ENCODE data around the gene ERFE.

ERFE gene

DNA sequence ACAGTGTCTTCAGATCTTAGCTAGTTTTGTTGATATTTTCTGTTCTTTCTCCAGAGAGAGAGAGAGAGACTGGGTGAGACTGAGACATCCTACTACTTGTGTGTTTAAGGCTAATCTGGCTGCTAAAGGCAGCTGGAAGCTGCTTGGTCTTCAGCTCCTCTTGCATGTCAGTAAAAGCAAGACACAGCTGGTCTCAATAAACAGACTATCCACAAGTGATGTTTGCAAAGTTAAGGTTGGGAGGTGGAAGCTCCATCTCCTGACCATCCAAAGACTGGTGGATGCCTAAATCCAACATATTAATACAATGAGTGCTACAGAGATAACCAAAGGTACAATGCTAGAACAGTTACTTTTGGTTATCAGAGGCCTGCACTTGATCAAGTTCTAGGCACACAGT is 17.8 kb downstream of the ERFE start:
- Histone ChIP-seq H3K4me3 (ENCODE audit: low read depth, low read length) (no peak overlapping the region), H3K36me3 (ENCODE audit: control insufficient read depth, insufficient read depth, low read length) (peaks cover 90% of the 10 kb centered on the region), H3K4me1 (ENCODE audit: control insufficient read depth, insufficient read depth, low read length) (no peaks in the 10 kb centered on the region), H3K27me3 (ENCODE audit: control insufficient read depth, insufficient read depth, low read length) (no peaks in the 10 kb centered on the region), H3K9me3 (ENCODE audit: control insufficient read depth, insufficient read depth, low read length) (no peaks in the 10 kb centered on the region), H3K27ac (ENCODE audit: low read depth, low read length) (no peak overlapping the region), H3K9ac (ENCODE audit: low read depth, low read length) (no peak overlapping the region)

DNA sequence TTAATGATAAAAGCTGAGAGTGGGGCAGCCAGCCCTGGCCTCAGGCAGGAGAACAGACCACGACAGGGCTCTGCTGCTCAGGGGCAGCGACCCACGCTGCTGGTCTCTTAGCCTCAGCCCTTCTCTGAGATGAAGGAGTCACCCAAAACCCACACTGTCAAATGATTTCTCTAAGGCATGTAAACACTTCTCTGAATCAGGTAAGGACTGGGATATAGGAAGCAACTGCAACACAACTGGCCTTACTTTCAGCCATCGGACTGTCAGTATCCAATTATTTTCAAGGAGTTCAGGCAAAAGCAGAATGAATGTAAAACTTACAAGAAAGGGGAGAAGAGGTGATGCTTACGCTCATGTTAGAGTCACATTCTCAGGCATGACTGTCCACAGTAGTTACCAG is 21.8 kb downstream of the ERFE start:
- H3K9ac ChIP-seq (ENCODE audit: low read depth, low read length) = no peak overlapping the region
- no peaks in the 10 kb centered on the region for H3K27me3 ChIP-seq (ENCODE audit: control insufficient read depth, insufficient read depth, low read length)
- H3K9me3 ChIP-seq (ENCODE audit: control insufficient read depth, insufficient read depth, low read length) = no peaks in the 10 kb centered on the region
- no peak overlapping the region for H3K4me3 ChIP-seq (ENCODE audit: low read depth, low read length)
- peaks cover 94% of the 10 kb centered on the region for H3K36me3 ChIP-seq (ENCODE audit: control insufficient read depth, insufficient read depth, low read length)
- H3K27ac ChIP-seq (ENCODE audit: low read depth, low read length) = no peak overlapping the region
- no peaks in the 10 kb centered on the region for H3K4me1 ChIP-seq (ENCODE audit: control insufficient read depth, insufficient read depth, low read length)

DNA sequence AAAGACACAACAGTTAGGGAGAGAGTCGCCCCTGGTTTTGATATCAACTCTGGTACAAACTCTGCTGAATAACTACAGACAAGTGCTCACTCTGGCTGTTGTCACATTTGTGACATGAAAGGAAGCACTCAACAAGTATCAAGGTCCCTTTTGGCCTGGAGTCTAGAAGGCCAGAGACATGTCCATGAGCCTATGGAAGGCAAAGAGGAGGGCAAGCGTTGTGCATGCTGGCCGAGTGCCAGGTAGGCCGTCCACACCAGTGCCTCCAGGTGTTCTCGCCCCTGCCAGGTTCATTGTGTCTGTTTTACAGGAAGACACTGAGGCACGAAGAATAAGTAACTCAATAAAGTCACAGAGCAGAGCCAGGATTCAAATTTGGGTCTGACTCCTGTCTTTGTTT is 23.6 kb downstream of the ERFE start:
- Histone ChIP-seq H3K4me1 (ENCODE audit: control insufficient read depth, insufficient read depth, low read length) (no peaks in the 10 kb centered on the region), H3K4me3 (ENCODE audit: low read depth, low read length) (no peak overlapping the region), H3K27ac (ENCODE audit: low read depth, low read length) (no peak overlapping the region), H3K36me3 (ENCODE audit: control insufficient read depth, insufficient read depth, low read length) (peaks cover 98% of the 10 kb centered on the region), H3K27me3 (ENCODE audit: control insufficient read depth, insufficient read depth, low read length) (no peaks in the 10 kb centered on the region), H3K9me3 (ENCODE audit: control insufficient read depth, insufficient read depth, low read length) (no peaks in the 10 kb centered on the region), H3K9ac (ENCODE audit: low read depth, low read length) (no peak overlapping the region)

DNA sequence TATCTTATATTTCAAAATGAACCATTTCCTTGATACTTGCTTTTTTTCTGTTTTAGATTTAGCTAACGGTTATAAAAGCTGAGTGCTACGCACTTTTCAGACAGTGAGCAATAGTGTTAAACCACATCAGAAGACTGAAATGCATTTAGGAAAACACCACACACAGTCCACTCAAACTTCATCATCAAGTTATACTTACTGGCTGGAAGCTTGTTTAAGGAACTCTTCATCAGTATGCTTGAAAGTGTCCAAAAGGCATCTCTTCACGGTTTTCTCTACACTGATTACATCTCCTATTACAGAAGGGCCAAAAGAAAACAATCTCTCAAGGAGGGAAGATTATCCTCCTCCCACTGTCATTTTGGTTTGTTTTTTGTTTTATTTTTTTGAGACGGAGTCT is 25.1 kb downstream of the ERFE start:
- H3K4me1 ChIP-seq (ENCODE audit: control insufficient read depth, insufficient read depth, low read length) = no peaks in the 10 kb centered on the region
- no peak overlapping the region for H3K27ac ChIP-seq (ENCODE audit: low read depth, low read length)
- H3K36me3 ChIP-seq (ENCODE audit: control insufficient read depth, insufficient read depth, low read length) = peaks cover 98% of the 10 kb centered on the region
- no peak overlapping the region for H3K4me3 ChIP-seq (ENCODE audit: low read depth, low read length)
- no peaks in the 10 kb centered on the region for H3K27me3 ChIP-seq (ENCODE audit: control insufficient read depth, insufficient read depth, low read length)
- H3K9ac ChIP-seq (ENCODE audit: low read depth, low read length) = no peak overlapping the region
- H3K9me3 ChIP-seq (ENCODE audit: control insufficient read depth, insufficient read depth, low read length) = no peaks in the 10 kb centered on the region

DNA sequence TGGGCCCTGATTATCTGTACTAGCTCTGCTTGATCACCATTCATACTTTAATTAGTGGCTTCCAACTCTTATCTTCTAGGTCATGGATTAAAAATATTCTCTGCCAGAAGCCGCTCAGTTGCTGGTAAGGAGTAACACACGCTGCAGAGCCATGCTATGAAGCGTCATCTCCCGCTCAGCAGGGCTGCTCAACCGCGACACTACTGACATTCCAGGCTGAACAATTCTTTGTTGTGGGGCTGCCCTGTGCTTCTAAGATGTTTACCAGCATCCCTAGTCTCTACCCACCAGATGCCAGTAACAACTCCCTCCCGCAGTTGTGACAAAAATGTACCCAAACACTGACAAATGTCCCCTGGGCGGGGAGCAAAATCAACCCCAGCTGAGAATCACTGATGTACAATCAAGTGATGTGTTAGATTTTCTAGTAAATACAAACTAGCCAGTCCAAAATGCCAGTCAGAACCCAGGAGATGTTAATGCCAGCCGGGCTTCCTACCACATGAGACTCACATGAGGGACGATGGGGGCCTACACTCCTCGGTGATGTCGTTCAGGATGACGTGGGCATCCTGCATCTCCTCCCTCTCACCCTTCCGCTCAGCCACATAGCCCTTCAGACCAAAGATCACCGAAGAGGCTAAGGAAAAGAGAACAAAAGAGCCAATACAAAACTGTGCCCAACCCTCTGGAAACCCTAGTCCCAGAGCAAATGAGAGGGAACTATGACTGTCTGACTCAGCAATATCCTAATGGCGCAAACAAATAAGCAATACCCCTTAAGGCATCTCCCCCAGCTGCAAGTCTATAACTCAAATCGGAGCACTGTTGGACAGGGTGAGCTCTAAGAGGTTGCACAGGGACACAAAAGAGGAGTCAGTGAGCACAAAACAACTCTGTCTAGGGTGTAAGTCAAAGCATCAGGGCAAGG is 29.1 kb downstream of the ERFE start:
- H3K36me3 ChIP-seq (ENCODE audit: control insufficient read depth, insufficient read depth, low read length) = peaks cover 88% of the 10 kb centered on the region
- H3K4me3 ChIP-seq (ENCODE audit: low read depth, low read length) = no peak overlapping the region
- H3K9me3 ChIP-seq (ENCODE audit: control insufficient read depth, insufficient read depth, low read length) = no peaks in the 10 kb centered on the region
- no peak overlapping the region for H3K9ac ChIP-seq (ENCODE audit: low read depth, low read length)
- no peaks in the 10 kb centered on the region for H3K27me3 ChIP-seq (ENCODE audit: control insufficient read depth, insufficient read depth, low read length)
- no peaks in the 10 kb centered on the region for H3K4me1 ChIP-seq (ENCODE audit: control insufficient read depth, insufficient read depth, low read length)
- no peak overlapping the region for H3K27ac ChIP-seq (ENCODE audit: low read depth, low read length)

DNA sequence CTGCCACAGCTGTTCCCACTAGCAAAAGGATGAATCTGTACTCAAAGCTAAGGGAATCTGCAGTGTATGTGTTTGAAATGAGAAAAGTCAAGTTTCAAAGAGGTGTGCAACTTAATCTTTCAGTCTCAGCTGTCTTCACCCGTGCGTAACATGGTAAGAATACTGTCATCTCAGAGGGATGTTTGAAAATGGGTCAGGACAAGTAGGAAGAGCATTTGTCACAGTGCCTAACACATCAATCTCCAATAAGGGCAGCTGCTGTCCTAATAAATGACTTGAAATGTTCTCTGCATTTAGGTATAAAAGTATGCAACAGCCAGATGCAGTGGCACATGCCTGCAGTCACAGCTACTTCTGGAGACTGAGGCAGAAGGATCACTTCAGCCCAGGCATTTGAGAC is 31.7 kb downstream of the ERFE start:
- Histone ChIP-seq H3K36me3 (ENCODE audit: control insufficient read depth, insufficient read depth, low read length) (peaks cover 81% of the 10 kb centered on the region), H3K27me3 (ENCODE audit: control insufficient read depth, insufficient read depth, low read length) (no peaks in the 10 kb centered on the region), H3K27ac (ENCODE audit: low read depth, low read length) (no peak overlapping the region), H3K4me1 (ENCODE audit: control insufficient read depth, insufficient read depth, low read length) (no peaks in the 10 kb centered on the region), H3K9ac (ENCODE audit: low read depth, low read length) (no peak overlapping the region), H3K9me3 (ENCODE audit: control insufficient read depth, insufficient read depth, low read length) (no peaks in the 10 kb centered on the region), H3K4me3 (ENCODE audit: low read depth, low read length) (no peak overlapping the region)

DNA sequence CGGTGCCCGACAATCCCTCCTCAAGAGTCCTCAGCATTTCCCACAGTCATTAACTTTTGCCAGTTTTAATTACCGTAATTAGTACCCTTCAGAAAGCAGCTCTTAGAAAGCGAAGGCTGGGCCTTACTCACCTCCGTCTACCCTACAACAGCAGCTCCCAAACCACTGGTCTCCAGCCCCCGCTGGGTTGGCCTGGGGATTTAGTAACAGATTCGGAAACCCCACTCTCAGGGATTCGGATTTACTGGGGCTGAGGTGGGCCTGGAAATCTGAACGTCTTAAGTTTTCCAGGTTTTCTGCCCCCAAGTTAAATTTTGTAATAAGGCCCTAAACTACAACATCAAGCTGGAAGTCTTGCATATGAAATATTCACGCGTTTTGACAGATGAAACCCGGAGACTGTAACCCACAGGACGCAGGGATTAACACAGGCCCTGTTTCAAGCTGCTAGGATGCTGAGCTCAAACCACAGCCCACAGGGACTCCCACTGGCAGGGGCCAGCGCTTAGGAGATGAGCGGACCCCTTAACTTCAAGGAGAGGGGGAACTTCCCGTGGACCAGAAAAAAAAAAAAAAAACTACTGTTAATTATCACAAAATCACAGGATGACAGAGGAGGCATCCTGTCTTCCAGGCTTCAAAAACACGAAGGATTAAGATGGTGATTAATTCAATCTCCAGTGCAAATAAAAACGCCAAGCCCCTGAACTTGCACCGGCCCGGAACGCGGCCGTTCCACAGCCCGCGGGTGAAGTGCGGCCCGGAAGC is 43.7 kb downstream of the ERFE start:
- H3K27me3 ChIP-seq (ENCODE audit: control insufficient read depth, insufficient read depth, low read length) = peaks cover 8% of the 10 kb centered on the region
- H3K36me3 ChIP-seq (ENCODE audit: control insufficient read depth, insufficient read depth, low read length) = no peaks in the 10 kb centered on the region
- no peak overlapping the region for H3K27ac ChIP-seq (ENCODE audit: low read depth, low read length)
- peaks cover 4% of the 10 kb centered on the region; the same call in 1 of the 2 replicates for H3K4me1 ChIP-seq (ENCODE audit: control insufficient read depth, insufficient read depth, low read length)
- peak overlapping the region; percentile 83 for H3K4me3 ChIP-seq (ENCODE audit: low read depth, low read length)
- peak overlapping the region; percentile 54 for H3K9ac ChIP-seq (ENCODE audit: low read depth, low read length)
- no peaks in the 10 kb centered on the region for H3K9me3 ChIP-seq (ENCODE audit: control insufficient read depth, insufficient read depth, low read length)

DNA sequence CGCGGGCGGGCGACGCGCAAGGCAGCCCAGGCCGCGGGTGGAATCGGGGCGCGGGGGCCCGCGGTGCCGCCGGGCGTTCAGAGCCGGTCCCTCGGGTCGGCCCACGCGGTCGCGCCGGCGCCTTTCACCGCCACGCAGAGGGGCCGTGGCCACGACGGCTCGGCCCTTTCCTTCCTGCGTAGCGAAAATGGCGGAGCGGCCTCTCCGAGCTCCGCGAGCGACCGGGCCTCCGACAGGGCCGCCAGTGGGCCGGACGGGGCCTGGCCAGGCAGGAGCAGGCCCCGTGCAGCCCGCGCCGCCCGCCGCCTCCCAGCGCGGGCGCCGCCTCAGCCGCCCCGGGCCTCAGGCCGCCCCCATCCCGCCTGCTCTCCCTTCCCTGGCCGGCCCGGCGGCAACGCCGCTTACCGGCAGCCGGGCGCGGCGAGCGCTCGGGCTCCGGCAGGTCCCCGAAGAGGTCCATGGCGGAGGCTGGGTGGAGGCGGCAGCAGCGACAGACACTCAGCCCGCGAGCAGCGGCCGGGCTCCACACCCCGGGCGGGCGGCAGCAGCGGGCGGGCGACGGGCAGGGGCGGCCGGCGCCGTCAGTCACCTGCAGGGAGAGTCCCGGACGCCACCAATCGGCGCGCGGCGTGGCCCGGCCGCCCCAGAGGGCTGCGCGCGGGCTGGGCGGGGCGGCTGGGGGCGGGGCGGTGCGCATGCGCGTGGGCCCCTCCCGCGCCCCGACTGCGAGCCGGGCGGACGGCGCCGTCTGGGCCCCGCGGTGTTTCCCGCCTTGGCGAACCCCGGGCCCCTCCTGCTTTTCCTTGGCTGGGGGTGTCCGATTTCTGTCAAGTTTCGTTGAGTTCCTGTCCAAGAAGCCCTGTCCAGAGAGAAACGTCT is 44.6 kb downstream of the ERFE start, which contains the start of gene ILKAP:
ILKAP (minus strand) TSS at position 602 of the 879 bp plus-strand sequence; CDS start at position 460, 142 bp downstream.
- no peaks in the 10 kb centered on the region for H3K36me3 ChIP-seq (ENCODE audit: control insufficient read depth, insufficient read depth, low read length)
- peak within 1 kb of the TSS; percentile 55 for H3K27ac ChIP-seq (ENCODE audit: low read depth, low read length)
- peak within 1 kb of the TSS; percentile 54 for H3K9ac ChIP-seq (ENCODE audit: low read depth, low read length)
- H3K9me3 ChIP-seq (ENCODE audit: control insufficient read depth, insufficient read depth, low read length) = no peaks in the 10 kb centered on the region
- H3K27me3 ChIP-seq (ENCODE audit: control insufficient read depth, insufficient read depth, low read length) = peaks cover 8% of the 10 kb centered on the region
- H3K4me1 ChIP-seq (ENCODE audit: control insufficient read depth, insufficient read depth, low read length) = peaks cover 4% of the 10 kb centered on the region; the same call in 1 of the 2 replicates
- H3K4me3 ChIP-seq (ENCODE audit: low read depth, low read length) = peak within 1 kb of the TSS; percentile 83

DNA sequence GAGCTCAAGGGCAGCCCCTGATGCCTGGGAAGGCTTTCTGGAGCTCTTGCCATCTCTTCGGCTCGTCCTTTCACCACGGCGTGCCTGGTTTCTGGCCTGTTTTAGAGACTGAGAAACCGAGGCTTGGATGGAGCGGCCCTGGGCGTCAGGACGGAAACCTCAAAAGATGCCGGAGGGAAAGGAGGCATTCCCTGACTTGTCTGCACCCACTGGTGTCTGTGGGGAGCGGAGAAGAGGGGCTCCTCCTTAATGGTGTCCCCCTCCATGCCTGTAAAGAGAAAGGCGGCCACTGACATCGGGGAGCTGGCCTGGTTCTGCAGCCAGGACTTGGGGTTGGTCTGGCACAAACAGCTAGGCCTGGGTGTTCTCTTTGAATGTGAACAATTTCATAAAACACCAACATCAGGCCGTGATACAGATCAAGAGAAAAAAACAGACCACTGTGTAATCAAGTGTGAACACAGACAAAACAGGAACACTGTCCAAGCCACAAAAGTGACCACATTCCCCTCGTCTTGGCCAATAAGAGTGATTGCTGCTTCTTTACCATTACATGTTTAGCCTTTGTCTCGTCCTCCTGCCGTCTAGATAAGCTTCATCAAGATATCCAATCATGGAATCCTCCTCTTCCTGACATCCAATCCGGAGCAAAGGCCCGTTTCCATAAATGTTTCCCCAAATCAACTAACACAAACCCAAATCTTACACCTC is 45.4 kb downstream of the ERFE start:
- peaks cover 4% of the 10 kb centered on the region; the same call in 1 of the 2 replicates for H3K4me1 ChIP-seq (ENCODE audit: control insufficient read depth, insufficient read depth, low read length)
- H3K9ac ChIP-seq (ENCODE audit: low read depth, low read length) = peak overlapping the region; percentile 43
- peak overlapping the region; percentile 83 for H3K4me3 ChIP-seq (ENCODE audit: low read depth, low read length)
- H3K27ac ChIP-seq (ENCODE audit: low read depth, low read length) = peak overlapping the region; percentile 27
- H3K36me3 ChIP-seq (ENCODE audit: control insufficient read depth, insufficient read depth, low read length) = no peaks in the 10 kb centered on the region
- H3K9me3 ChIP-seq (ENCODE audit: control insufficient read depth, insufficient read depth, low read length) = no peaks in the 10 kb centered on the region
- peaks cover 10% of the 10 kb centered on the region for H3K27me3 ChIP-seq (ENCODE audit: control insufficient read depth, insufficient read depth, low read length)

DNA sequence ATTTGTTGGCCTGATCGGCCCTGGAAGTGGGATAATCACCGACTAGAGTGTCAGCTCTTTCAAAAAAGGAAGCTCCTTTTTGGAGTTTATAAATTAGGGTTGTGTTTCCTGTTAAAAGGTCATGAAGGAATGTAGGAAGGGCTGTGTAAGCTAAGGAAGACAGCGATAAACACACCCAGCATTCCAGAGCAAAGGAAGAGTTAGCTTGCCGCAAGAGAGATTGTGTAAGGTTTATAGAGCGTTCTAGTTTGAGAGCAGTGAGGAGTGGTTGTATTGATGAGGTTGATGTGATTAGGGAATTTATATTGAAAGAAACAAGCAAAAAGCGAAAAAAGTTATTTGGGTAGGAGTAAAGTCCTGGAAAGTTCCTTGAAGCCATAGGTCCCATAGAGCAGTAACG is 48.2 kb downstream of the ERFE start:
- no peaks in the 10 kb centered on the region for H3K9me3 ChIP-seq (ENCODE audit: control insufficient read depth, insufficient read depth, low read length)
- H3K4me1 ChIP-seq (ENCODE audit: control insufficient read depth, insufficient read depth, low read length) = peaks cover 4% of the 10 kb centered on the region; the same call in 1 of the 2 replicates
- no peak overlapping the region for H3K4me3 ChIP-seq (ENCODE audit: low read depth, low read length)
- H3K9ac ChIP-seq (ENCODE audit: low read depth, low read length) = no peak overlapping the region
- H3K27me3 ChIP-seq (ENCODE audit: control insufficient read depth, insufficient read depth, low read length) = peaks cover 15% of the 10 kb centered on the region
- H3K27ac ChIP-seq (ENCODE audit: low read depth, low read length) = no peak overlapping the region
- no peaks in the 10 kb centered on the region for H3K36me3 ChIP-seq (ENCODE audit: control insufficient read depth, insufficient read depth, low read length)

Measured in HUES48 (cell line).